Gastroesophageal sphincter (tissue), 4 donors: ENCODE measurements around the gene ROR2. TPM values are rescaled to one million over a fixed set of nuclear protein-coding genes. Genes with fewer than 3 reads are reported as not detected.
"Not testable (repeated sequence)": the region's sequence is repeated elsewhere in the genome, so short reads cannot be mapped to it uniquely, and the experiment has no call there.

Experiments
- ATAC-seq: fragments of 150-250 bp; one replicate; pipeline ENCODE4 v1.9.1; 2016; ENCODE audit warnings: mild to moderate bottlenecking, moderate library complexity
- H3K27ac ChIP-seq, 4 donors: fragments of 200-600 bp; sonication (generic) in 3 of 4; 1 replicate in 3 of 4; 2 replicates in 1 of 4; pipeline ENCODE4 v1.5.1; 2016 to 2019
- H3K27me3 ChIP-seq: fragments of 200-600 bp; sonication (generic); one replicate; pipeline ENCODE4 v1.5.1; 2019
- H3K36me3 ChIP-seq, 2 donors: fragments of 200-600 bp; sonication (generic); one replicate each; pipeline ENCODE4 v1.5.1; 2019; ENCODE audit warnings: control low read depth in 1 of 2
- H3K4me1 ChIP-seq, 3 donors: fragments of 200-600 bp; sonication (generic); 1 replicate in 2 of 3; 2 replicates in 1 of 3; pipeline ENCODE4 v1.5.1; 2016 to 2019; ENCODE audit warnings: control low read depth in 2 of 3
- H3K4me3 ChIP-seq, 2 donors: fragments of 200-600 bp; sonication (generic); one replicate each; pipeline ENCODE4 v1.5.1; 2019; ENCODE audit warnings: mild to moderate bottlenecking in 1 of 2, moderate library complexity in 1 of 2
- H3K9me3 ChIP-seq, 3 donors: fragments of 200-600 bp; sonication (generic); one replicate each; pipeline ENCODE4 v1.5.1; 2017 to 2019; ENCODE audit warnings: control low read depth in 2 of 3
- CTCF ChIP-seq, 4 experiments: fragments of 200-600 bp in 2 of 4; fragments of 450-650 bp in 2 of 4; sonication (generic) in 1 of 4; IDR thresholded peaks; one replicate each; pipeline ENCODE4 v1.5.1; 2017 to 2019; ENCODE audit warnings: antibody characterized with exemption in 4 of 4, mild to moderate bottlenecking in 2 of 4, moderate library complexity in 2 of 4
- EP300 ChIP-seq: sonication (generic); formaldehyde crosslinking; IDR thresholded peaks from one replicate; pipeline ENCODE4 v1.6.1; 2017; ENCODE audit warnings: antibody characterized with exemption, mild to moderate bottlenecking
- POLR2A ChIP-seq, 2 donors: fragments of 450-650 bp; IDR thresholded peaks; one replicate each; pipeline ENCODE4 v1.6.1; 2017; ENCODE audit warnings: antibody characterized with exemption in 2 of 2, mild to moderate bottlenecking in 2 of 2, moderate library complexity in 1 of 2
- POLR2AphosphoS5 ChIP-seq: sonication (generic); formaldehyde crosslinking; IDR thresholded peaks from one replicate; pipeline ENCODE4 v1.6.1; 2017; ENCODE audit warnings: antibody characterized with exemption
- WGBS, 2 donors: methylation state at CpG; one replicate each; pipeline ENCODE4 v1.1.5; 2018; ENCODE audit warnings: low coverage in 1 of 2; 5-methylcytosine and 5-hydroxymethylcytosine counted together
- total RNA-seq, 4 donors: library from RNA; depleted of rRNA; stranded (reverse); fragments of >200 nt; gene quantifications; one replicate each; pipeline ENCODE4 v1.1.0, GENCODE V29; 2016

ROR2 gene
- total RNA-seq, 4 donors from 2014 or later = 40.8 to 69.1 (median 63.2) TPM

- TF ChIP-seq CTCF (IDR thresholded peaks at IDR 0.05) = no peak
- no peak for TF ChIP-seq POLR2AphosphoS5
- TF ChIP-seq EP300 = no peak
- TF ChIP-seq POLR2A (IDR thresholded peaks at IDR 0.05) = no peak
- no peaks in the 10 kb centered on the region for H3K4me1 ChIP-seq
- WGBS, 2 donors = 82 to 83% methylated on average over 1 of the region's 2 CpGs
- H3K27ac ChIP-seq = no peak overlapping the region
- no peaks in the 10 kb centered on the region for H3K27me3 ChIP-seq
- no peaks in the 10 kb centered on the region for H3K9me3 ChIP-seq
- H3K4me3 ChIP-seq = no peak overlapping the region
- no peaks in the 10 kb centered on the region for H3K36me3 ChIP-seq
- ATAC-seq = no peak
Observed at GRCh38 chr9:91547081-91547480, 402.9 kb downstream of the ROR2 start.

GRCh38 chr9:91546574-91546973 is 403.5 kb downstream of the ROR2 start:
- Histone ChIP-seq H3K9me3 (no peaks in the 10 kb centered on the region), H3K4me1 (no peaks in the 10 kb centered on the region), H3K27ac (no peak overlapping the region), H3K27me3 (no peaks in the 10 kb centered on the region), H3K36me3 (no peaks in the 10 kb centered on the region), H3K4me3 (no peak overlapping the region)
- ATAC-seq = no peak
- 75 to 89% methylated on average over 3 to 4 of the region's 4 CpGs for WGBS, 2 donors
- TF ChIP-seq CTCF (IDR thresholded peaks at IDR 0.05) = no peak
- TF ChIP-seq EP300 = no peak

GRCh38 chr9:91541734-91542133 is 408.3 kb downstream of the ROR2 start:
- ATAC-seq = no peak
- H3K27me3 ChIP-seq = no peaks in the 10 kb centered on the region
- no peak overlapping the region for H3K27ac ChIP-seq
- WGBS, 2 donors = 83 to 84% methylated on average over 3 of the region's 3 CpGs
- TF ChIP-seq POLR2A (IDR thresholded peaks at IDR 0.05) (no peak), CTCF (IDR thresholded peaks at IDR 0.05) (no peak), EP300 (no peak)
- H3K9me3 ChIP-seq = no peaks in the 10 kb centered on the region
- H3K36me3 ChIP-seq = no peaks in the 10 kb centered on the region
- H3K4me3 ChIP-seq = no peak overlapping the region
- no peaks in the 10 kb centered on the region for H3K4me1 ChIP-seq

- H3K27ac ChIP-seq, H3K9me3 ChIP-seq, ATAC-seq, H3K27me3 ChIP-seq, H3K36me3 ChIP-seq, H3K4me1 ChIP-seq, H3K4me3 ChIP-seq: not testable (repeated sequence)
- WGBS, 2 donors = 84 to 100% methylated on average over 1 to 4 of the region's 4 CpGs
Observed at GRCh38 chr9:91540506-91540905, 409.5 kb downstream of the ROR2 start.

- no peak for ATAC-seq
- WGBS, 2 donors = 47 to 48% methylated on average over 2 of the region's 3 CpGs
- H3K9me3 ChIP-seq = no peaks in the 10 kb centered on the region
Observed at GRCh38 chr9:91536211-91536691, 413.8 kb downstream of the ROR2 start.

More at GRCh38 chr9:91536211-91536691, 413.8 kb downstream of the ROR2 start:
- H3K4me3 ChIP-seq = no peak overlapping the region
- no peaks in the 10 kb centered on the region for H3K27me3 ChIP-seq
- H3K27ac ChIP-seq = no peak overlapping the region
- TF ChIP-seq CTCF (IDR thresholded peaks at IDR 0.05) (no peak), EP300 (no peak), POLR2AphosphoS5 (no peak), POLR2A (IDR thresholded peaks at IDR 0.05) (no peak)
- no peaks in the 10 kb centered on the region for H3K4me1 ChIP-seq
- H3K36me3 ChIP-seq = no peaks in the 10 kb centered on the region
